Activated T-helper 1 cell treated with Interleukin-2 at 50 U/mL for 16 hours (primary cell): ENCODE measurements around the gene REM1.

ENCODE experiments used
- DNase-seq: peaks from one replicate; pipeline ENCODE4 v3.0.0-alpha.2; 2020; ENCODE audit warnings: low read depth

REM1 gene

GRCh38 chr20:31523361-31524283 is 48.5 kb downstream of the REM1 start:
- DNase-seq = no peak

GRCh38 chr20:31527266-31527665 is 52.2 kb downstream of the REM1 start:
- DNase-seq = no peak
